ENCODE data around the gene PROX1.

The PROX1 gene

DNA sequence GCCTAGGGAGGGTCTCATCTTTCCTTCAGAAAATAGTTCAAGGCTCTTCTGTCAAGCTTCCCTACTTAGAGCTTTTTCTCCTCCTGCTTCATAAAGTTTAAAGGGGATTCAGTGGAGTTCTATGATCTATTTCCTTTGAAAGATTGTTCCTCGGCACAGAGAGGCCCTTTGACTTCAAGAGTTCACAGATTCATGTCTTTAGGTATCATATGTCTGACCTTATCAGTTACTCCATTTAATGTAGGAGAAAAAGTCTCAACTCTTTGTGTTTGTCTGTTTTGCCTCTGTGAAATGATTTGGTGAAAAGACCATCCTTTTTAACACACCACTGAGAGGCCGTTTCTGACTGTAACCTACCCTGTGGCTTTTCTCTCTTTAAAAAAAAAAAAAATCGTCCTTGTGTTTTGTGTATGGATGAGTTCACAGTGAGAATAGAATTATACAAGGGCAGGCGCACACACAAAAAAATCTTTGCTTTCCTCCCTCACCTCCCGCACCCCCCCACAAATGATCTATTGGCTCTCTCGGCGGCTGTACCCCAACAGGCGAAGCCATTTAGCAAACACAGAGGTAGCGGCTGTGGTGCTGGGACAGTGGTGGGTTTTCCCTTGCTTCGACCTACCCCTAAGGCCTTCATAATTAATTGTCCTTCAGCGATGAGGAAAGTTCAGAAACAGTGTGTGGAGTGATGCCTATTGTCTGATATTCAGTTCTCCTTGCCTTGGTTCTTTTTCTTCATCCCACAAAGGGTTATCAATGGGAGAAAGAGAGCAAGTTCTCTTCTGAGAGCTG is 29.6 kb downstream of the PROX1 start:
- no peaks in the 10 kb centered on the region for H3K4me1 ChIP-seq (ENCODE audit: control insufficient read depth, insufficient read depth, low read length, poor library complexity, severe bottlenecking)
- H3K9me3 ChIP-seq (ENCODE audit: control insufficient read depth, low read length), result peaks cover under 1% of the 10 kb centered on the region
- H3K4me3 ChIP-seq (ENCODE audit: insufficient read depth, low read depth, low read length, poor library complexity, severe bottlenecking), result no peak overlapping the region
- no peak for DNase-seq
- no peaks in the 10 kb centered on the region for H3K27me3 ChIP-seq (replicated peaks; ENCODE audit: control insufficient read depth, insufficient read depth, low read length, poor library complexity, severe bottlenecking)
- H3K27ac ChIP-seq (ENCODE audit: insufficient read depth, low read length, poor library complexity, severe bottlenecking), result no peak overlapping the region
- no peaks in the 10 kb centered on the region for H3K36me3 ChIP-seq (ENCODE audit: control insufficient read depth, insufficient read depth, low read length)

DNA sequence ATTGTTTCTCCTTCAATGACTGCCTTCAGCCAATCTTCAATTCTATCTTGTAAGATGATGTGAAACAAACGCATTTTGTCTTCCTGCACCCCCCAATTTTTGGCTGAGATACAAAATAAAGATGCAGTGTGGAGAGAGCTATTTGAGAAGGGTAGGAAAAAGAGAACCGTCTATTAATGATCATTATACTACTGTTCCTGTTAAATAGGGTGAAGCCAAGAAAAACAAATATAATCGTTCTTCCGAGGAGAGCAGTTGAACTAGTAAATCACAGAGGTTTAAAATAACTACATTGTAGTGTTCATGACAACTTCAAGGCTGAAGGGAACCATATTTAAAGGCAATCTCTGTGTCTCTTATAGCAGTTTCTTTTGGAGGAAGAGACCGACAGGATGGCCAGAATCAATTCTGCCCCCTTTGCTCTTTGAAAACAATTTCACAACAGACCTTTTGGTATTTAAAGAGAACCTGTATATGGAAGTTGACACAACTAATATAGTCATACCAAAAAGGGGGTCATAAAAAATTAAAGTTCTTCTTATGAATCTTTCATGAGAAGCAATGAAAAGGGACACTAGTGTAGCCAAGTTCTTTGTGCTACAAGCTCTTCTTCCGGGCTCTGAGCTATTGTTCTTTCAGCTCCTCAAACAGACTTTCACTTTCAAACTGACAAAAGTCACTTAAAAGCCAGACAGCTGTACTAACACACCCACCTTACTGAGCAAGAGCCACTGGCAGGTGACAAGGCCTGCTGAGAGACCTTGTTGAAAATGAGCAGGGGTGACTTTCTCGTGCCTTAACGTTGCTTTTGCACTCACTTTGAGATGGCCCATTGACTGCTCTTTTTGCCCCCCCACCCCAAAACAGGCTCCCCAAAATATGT is 30.9 kb downstream of the PROX1 start:
- DNase-seq, result no peak
- Histone ChIP-seq H3K4me3 (ENCODE audit: insufficient read depth, low read depth, low read length, poor library complexity, severe bottlenecking) (no peak overlapping the region), H3K9me3 (ENCODE audit: control insufficient read depth, low read length) (peaks cover 2% of the 10 kb centered on the region), H3K27me3 (replicated peaks; ENCODE audit: control insufficient read depth, insufficient read depth, low read length, poor library complexity, severe bottlenecking) (no peaks in the 10 kb centered on the region), H3K27ac (ENCODE audit: insufficient read depth, low read length, poor library complexity, severe bottlenecking) (no peak overlapping the region), H3K36me3 (ENCODE audit: control insufficient read depth, insufficient read depth, low read length) (no peaks in the 10 kb centered on the region), H3K4me1 (ENCODE audit: control insufficient read depth, insufficient read depth, low read length, poor library complexity, severe bottlenecking) (no peaks in the 10 kb centered on the region)

DNA sequence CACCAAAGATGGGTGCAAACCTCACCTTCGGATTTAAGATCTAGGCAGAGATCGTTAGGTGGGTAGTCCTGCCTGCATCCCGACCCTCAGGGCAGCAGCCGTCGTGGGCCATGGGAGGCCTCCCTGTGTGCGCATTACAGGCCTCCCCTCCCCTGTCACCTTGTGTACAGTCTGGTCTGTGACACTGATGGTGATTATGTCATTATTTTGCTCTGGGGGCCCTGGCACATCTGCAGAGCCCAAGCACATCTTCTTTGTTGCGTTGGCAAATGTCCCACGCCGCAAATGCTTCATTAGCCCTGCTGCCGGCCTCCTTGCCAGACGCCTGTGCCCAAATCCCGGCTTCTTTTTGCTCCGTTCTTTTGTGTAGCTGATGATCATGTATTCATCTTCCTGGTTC is 31.7 kb downstream of the PROX1 start:
- H3K36me3 ChIP-seq (ENCODE audit: control insufficient read depth, insufficient read depth, low read length), result no peaks in the 10 kb centered on the region
- no peaks in the 10 kb centered on the region for H3K4me1 ChIP-seq (ENCODE audit: control insufficient read depth, insufficient read depth, low read length, poor library complexity, severe bottlenecking)
- no peak overlapping the region for H3K27ac ChIP-seq (ENCODE audit: insufficient read depth, low read length, poor library complexity, severe bottlenecking)
- peaks cover 2% of the 10 kb centered on the region for H3K9me3 ChIP-seq (ENCODE audit: control insufficient read depth, low read length)
- DNase-seq, result no peak
- H3K27me3 ChIP-seq (replicated peaks; ENCODE audit: control insufficient read depth, insufficient read depth, low read length, poor library complexity, severe bottlenecking), result no peaks in the 10 kb centered on the region
- no peak overlapping the region for H3K4me3 ChIP-seq (ENCODE audit: insufficient read depth, low read depth, low read length, poor library complexity, severe bottlenecking)

DNA sequence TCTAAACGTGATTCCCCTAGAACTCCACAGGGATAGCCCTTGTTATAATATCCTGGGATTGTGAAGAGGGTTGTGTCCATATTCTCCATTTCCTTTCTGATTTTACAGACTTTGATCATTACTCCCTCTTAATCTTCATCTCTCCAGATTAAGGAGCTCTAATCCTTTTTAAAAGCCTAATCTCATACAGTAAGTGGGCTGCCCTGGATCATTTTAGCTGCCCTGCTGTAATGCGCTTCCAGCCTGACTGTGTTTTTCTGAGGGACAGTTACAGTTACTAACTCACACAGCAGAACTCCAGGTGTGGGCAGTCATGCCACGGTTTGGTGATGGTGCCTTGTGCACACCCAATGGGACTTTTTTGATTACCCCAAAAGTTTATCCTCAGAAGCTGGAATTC is 33.5 kb downstream of the PROX1 start:
- H3K9me3 ChIP-seq (ENCODE audit: control insufficient read depth, low read length), result peaks cover 2% of the 10 kb centered on the region
- H3K4me1 ChIP-seq (ENCODE audit: control insufficient read depth, insufficient read depth, low read length, poor library complexity, severe bottlenecking), result no peaks in the 10 kb centered on the region
- H3K27me3 ChIP-seq (replicated peaks; ENCODE audit: control insufficient read depth, insufficient read depth, low read length, poor library complexity, severe bottlenecking), result no peaks in the 10 kb centered on the region
- H3K36me3 ChIP-seq (ENCODE audit: control insufficient read depth, insufficient read depth, low read length), result no peaks in the 10 kb centered on the region
- no peak overlapping the region for H3K27ac ChIP-seq (ENCODE audit: insufficient read depth, low read length, poor library complexity, severe bottlenecking)
- no peak for DNase-seq
- H3K4me3 ChIP-seq (ENCODE audit: insufficient read depth, low read depth, low read length, poor library complexity, severe bottlenecking), result no peak overlapping the region

DNA sequence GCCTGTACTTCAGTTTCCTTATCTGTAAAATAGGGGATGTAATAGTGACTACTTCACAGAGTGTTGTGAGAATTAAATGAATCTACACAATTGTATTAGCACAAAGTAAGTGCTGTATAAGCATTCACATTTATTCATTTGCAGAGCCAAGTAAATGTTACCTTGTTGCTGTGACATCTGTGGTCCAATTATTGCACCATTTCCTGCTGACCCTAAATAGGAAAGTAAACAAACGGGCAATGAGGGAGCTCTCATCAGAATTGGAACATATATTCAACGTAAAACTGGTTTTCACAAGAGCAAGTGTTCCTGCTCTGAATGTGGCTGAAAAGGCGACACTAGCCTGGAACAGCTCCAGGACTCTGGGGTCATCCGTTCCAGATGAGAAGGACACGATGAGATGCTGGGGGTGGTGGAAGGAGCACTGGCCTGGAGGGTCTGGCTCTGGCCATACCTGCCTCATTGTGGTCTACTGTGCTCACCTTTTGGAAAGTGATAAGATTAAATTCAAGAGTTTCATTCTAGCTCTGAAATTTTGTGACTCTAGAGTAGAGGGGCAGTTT is 34.5 kb downstream of the PROX1 start:
- no peak overlapping the region for H3K4me3 ChIP-seq (ENCODE audit: insufficient read depth, low read depth, low read length, poor library complexity, severe bottlenecking)
- no peaks in the 10 kb centered on the region for H3K4me1 ChIP-seq (ENCODE audit: control insufficient read depth, insufficient read depth, low read length, poor library complexity, severe bottlenecking)
- DNase-seq, result no peak
- H3K27me3 ChIP-seq (replicated peaks; ENCODE audit: control insufficient read depth, insufficient read depth, low read length, poor library complexity, severe bottlenecking), result no peaks in the 10 kb centered on the region
- H3K36me3 ChIP-seq (ENCODE audit: control insufficient read depth, insufficient read depth, low read length), result no peaks in the 10 kb centered on the region
- H3K27ac ChIP-seq (ENCODE audit: insufficient read depth, low read length, poor library complexity, severe bottlenecking), result no peak overlapping the region
- H3K9me3 ChIP-seq (ENCODE audit: control insufficient read depth, low read length), result peaks cover 2% of the 10 kb centered on the region

DNA sequence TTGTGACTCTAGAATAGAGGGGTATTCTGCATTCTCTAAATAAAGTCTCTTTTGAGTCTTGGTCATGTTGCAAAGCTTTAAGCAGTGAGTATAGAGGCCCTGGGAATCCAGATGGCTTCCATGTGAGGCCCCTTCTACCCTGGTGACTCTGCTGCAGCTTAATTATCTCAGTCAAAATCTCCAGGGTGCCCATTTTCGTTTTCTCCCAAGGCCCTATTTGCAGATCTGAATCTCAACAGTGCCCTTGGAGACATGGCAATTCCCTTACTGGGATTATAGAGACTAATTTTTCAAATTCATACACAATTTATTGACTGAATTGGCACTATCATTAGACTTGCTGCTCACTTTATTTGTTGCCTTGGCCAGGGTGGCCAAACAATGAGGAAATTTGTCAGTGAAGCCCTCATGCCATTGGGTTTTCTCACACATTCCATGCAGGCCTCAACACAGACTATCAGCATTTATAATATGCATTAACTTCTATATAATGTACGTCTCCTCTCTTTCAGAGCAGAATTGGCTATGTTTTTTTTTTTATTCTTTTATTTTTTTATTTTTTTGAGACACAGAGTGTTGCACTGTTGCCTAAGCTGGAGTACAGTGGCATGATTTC is 35.1 kb downstream of the PROX1 start:
- no peak overlapping the region for H3K4me3 ChIP-seq (ENCODE audit: insufficient read depth, low read depth, low read length, poor library complexity, severe bottlenecking)
- H3K36me3 ChIP-seq (ENCODE audit: control insufficient read depth, insufficient read depth, low read length), result no peaks in the 10 kb centered on the region
- no peaks in the 10 kb centered on the region for H3K27me3 ChIP-seq (replicated peaks; ENCODE audit: control insufficient read depth, insufficient read depth, low read length, poor library complexity, severe bottlenecking)
- peaks cover 2% of the 10 kb centered on the region for H3K9me3 ChIP-seq (ENCODE audit: control insufficient read depth, low read length)
- H3K4me1 ChIP-seq (ENCODE audit: control insufficient read depth, insufficient read depth, low read length, poor library complexity, severe bottlenecking), result no peaks in the 10 kb centered on the region
- DNase-seq, result no peak
- H3K27ac ChIP-seq (ENCODE audit: insufficient read depth, low read length, poor library complexity, severe bottlenecking), result no peak overlapping the region

DNA sequence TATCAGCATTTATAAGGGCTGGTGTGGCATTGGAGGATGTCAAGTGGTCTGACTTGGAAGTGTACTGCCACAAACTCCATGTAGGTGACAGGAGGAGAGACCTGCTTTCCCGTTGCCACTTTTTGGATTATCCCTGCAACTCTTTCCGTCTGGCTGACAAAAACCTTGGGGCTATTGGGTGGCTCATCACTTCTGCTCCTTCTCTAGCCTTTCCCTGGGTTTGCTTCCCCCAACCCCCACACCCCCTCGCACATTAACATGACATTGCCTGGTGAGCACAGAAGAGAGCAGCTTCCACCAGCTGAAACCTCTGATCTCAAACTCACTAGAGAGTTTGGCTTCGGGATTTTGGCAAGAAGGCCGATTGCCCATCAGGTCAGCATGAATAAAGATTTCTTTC is 39.2 kb downstream of the PROX1 start:
- no peak overlapping the region for H3K27ac ChIP-seq (ENCODE audit: insufficient read depth, low read length, poor library complexity, severe bottlenecking)
- DNase-seq, result no peak
- no peaks in the 10 kb centered on the region for H3K36me3 ChIP-seq (ENCODE audit: control insufficient read depth, insufficient read depth, low read length)
- no peaks in the 10 kb centered on the region for H3K4me1 ChIP-seq (ENCODE audit: control insufficient read depth, insufficient read depth, low read length, poor library complexity, severe bottlenecking)
- no peak overlapping the region for H3K4me3 ChIP-seq (ENCODE audit: insufficient read depth, low read depth, low read length, poor library complexity, severe bottlenecking)
- H3K9me3 ChIP-seq (ENCODE audit: control insufficient read depth, low read length), result peaks cover 2% of the 10 kb centered on the region
- no peaks in the 10 kb centered on the region for H3K27me3 ChIP-seq (replicated peaks; ENCODE audit: control insufficient read depth, insufficient read depth, low read length, poor library complexity, severe bottlenecking)

DNA sequence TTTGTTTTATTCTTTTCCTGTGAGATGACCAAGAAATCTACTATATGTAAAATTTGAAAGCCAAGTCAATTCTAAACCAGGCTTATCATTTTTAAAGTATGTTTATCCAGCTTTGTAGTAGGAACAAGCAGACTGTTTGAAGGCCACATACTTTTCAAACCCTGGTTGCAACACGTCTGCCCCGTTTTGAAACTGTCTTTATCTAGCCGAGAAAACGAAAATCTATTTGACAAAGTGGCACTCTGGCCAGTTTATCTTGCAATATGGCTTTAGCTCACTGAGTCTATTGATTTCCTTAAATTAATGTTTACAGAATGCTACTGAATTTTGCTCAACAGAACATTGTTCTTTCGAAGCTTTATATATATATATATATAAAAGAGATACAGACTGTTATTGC is 39.7 kb downstream of the PROX1 start:
- Histone ChIP-seq H3K9me3 (ENCODE audit: control insufficient read depth, low read length) (peaks cover under 1% of the 10 kb centered on the region), H3K27me3 (replicated peaks; ENCODE audit: control insufficient read depth, insufficient read depth, low read length, poor library complexity, severe bottlenecking) (no peaks in the 10 kb centered on the region), H3K27ac (ENCODE audit: insufficient read depth, low read length, poor library complexity, severe bottlenecking) (no peak overlapping the region), H3K4me1 (ENCODE audit: control insufficient read depth, insufficient read depth, low read length, poor library complexity, severe bottlenecking) (no peaks in the 10 kb centered on the region), H3K36me3 (ENCODE audit: control insufficient read depth, insufficient read depth, low read length) (no peaks in the 10 kb centered on the region), H3K4me3 (ENCODE audit: insufficient read depth, low read depth, low read length, poor library complexity, severe bottlenecking) (no peak overlapping the region)
- DNase-seq, result no peak

DNA sequence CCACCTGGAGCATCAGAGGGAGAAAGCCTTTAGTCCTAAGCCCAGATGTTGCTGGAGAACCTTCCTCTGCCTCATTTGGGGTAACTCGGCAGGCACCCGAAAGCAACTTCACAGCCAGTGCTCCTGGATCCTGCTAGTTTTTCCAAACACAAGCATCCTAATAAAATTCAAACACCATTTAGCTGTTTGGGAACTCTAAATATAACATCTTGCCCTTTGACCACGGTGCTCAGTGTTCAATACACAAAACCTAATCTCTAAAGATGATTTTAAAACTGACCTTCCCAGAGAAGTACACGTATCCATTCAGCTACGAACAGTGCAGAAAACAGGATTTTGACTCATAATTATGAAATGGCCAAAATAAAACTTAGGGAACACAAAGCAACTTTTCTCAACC is 40.3 kb downstream of the PROX1 start:
- H3K27ac ChIP-seq (ENCODE audit: insufficient read depth, low read length, poor library complexity, severe bottlenecking), result no peak overlapping the region
- no peak for DNase-seq

More for the DNA sequence above, 40.3 kb downstream of the PROX1 start:
- H3K36me3 ChIP-seq (ENCODE audit: control insufficient read depth, insufficient read depth, low read length), result no peaks in the 10 kb centered on the region
- H3K4me1 ChIP-seq (ENCODE audit: control insufficient read depth, insufficient read depth, low read length, poor library complexity, severe bottlenecking), result no peaks in the 10 kb centered on the region
- H3K27me3 ChIP-seq (replicated peaks; ENCODE audit: control insufficient read depth, insufficient read depth, low read length, poor library complexity, severe bottlenecking), result no peaks in the 10 kb centered on the region
- H3K4me3 ChIP-seq (ENCODE audit: insufficient read depth, low read depth, low read length, poor library complexity, severe bottlenecking), result no peak overlapping the region
- no peaks in the 10 kb centered on the region for H3K9me3 ChIP-seq (ENCODE audit: control insufficient read depth, low read length)
